ENCODE data around the gene MAML3.

Gene MAML3

DNA sequence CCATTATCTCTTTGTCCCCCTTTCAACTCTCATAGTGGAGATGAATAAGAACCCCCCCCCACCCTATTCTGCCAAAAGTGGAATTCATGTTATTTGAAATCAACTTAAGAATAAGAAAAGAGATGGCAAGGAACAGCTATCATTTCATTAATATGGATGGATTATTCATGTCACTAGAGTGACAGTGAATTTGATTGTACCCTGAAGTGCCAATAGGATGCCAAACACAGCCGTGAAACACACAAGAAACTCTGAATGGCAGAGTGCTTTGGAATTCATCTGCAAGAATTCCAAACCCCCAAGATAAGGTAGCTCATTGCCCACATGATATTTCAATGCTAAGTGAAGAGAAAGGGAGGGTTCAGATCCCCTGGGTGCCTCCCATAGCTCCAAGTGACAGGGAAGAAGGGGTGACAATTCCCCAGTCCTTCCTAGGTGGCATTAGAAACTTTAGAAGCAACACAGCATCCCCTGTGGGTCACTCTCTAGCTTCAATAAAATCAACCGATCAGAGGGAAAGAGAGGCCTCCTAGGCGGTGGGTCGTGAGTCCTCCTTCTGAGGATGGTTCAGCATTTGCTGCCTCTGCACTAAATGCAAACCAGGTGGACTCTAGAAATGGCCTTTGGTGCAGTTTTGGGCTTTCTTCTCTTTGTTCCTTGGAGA lies 404.0 kb downstream of the MAML3 start:
- TF ChIP-seq YY1 (IDR thresholded peaks at IDR 0.05; ENCODE audit: low read depth) (no peak), TCF12 (IDR thresholded peaks at IDR 0.05; ENCODE audit: low read depth) (no peak), FOXM1 (IDR thresholded peaks at IDR 0.05; ENCODE audit: borderline replicate concordance, low read depth) (no peak), EGR1 (IDR thresholded peaks at IDR 0.05) (no peak), CEBPB (IDR thresholded peaks at IDR 0.05) (no peak), TAF1 (IDR thresholded peaks at IDR 0.05; ENCODE audit: low read depth) (no peak), RAD21 (IDR thresholded peaks at IDR 0.05; ENCODE audit: low read depth) (no peak), TEAD4 (IDR thresholded peaks at IDR 0.05) (no peak), CREB1 (IDR thresholded peaks at IDR 0.05; ENCODE audit: low read depth) (no peak), NFIC (IDR thresholded peaks at IDR 0.05) (no peak), ZBTB7A (IDR thresholded peaks at IDR 0.05; ENCODE audit: low read depth) (no peak), EP300 (IDR thresholded peaks at IDR 0.05; ENCODE audit: borderline replicate concordance) (no peak)
- TF ChIP-seq, protein P1, sequence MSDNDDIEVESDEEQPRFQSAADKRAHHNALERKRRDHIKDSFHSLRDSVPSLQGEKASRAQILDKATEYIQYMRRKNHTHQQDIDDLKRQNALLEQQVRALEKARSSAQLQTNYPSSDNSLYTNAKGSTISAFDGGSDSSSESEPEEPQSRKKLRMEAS (IDR thresholded peaks at IDR 0.05) = no peak
- TF ChIP-seq, protein P2, sequence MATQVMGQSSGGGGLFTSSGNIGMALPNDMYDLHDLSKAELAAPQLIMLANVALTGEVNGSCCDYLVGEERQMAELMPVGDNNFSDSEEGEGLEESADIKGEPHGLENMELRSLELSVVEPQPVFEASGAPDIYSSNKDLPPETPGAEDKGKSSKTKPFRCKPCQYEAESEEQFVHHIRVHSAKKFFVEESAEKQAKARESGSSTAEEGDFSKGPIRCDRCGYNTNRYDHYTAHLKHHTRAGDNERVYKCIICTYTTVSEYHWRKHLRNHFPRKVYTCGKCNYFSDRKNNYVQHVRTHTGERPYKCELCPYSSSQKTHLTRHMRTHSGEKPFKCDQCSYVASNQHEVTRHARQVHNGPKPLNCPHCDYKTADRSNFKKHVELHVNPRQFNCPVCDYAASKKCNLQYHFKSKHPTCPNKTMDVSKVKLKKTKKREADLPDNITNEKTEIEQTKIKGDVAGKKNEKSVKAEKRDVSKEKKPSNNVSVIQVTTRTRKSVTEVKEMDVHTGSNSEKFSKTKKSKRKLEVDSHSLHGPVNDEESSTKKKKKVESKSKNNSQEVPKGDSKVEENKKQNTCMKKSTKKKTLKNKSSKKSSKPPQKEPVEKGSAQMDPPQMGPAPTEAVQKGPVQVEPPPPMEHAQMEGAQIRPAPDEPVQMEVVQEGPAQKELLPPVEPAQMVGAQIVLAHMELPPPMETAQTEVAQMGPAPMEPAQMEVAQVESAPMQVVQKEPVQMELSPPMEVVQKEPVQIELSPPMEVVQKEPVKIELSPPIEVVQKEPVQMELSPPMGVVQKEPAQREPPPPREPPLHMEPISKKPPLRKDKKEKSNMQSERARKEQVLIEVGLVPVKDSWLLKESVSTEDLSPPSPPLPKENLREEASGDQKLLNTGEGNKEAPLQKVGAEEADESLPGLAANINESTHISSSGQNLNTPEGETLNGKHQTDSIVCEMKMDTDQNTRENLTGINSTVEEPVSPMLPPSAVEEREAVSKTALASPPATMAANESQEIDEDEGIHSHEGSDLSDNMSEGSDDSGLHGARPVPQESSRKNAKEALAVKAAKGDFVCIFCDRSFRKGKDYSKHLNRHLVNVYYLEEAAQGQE (IDR thresholded peaks at IDR 0.05; ENCODE audit: low read depth) = no peak
- TF ChIP-seq, protein P3, sequence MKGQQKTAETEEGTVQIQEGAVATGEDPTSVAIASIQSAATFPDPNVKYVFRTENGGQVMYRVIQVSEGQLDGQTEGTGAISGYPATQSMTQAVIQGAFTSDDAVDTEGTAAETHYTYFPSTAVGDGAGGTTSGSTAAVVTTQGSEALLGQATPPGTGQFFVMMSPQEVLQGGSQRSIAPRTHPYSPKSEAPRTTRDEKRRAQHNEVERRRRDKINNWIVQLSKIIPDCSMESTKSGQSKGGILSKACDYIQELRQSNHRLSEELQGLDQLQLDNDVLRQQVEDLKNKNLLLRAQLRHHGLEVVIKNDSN (IDR thresholded peaks at IDR 0.05) = no peak

DNA sequence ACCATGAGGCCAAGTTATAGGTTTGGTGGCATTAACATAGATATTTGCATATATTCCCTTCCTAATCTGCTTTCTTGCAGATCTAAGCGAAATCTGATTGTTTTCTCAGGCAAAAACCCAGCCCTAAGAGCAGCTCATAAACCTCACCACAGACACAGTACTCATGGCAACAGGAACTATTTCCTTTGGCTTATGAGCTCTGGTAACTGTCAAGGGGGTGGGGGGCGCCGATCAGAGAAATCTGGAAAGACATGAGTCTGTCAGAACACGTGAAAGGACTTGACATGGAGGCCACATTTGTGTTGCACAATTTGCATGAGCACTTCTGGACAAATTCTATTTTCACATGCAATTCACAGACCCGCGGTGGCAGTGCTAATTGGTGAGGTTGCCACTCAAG lies 404.6 kb downstream of the MAML3 start:
- TF ChIP-seq EGR1 (IDR thresholded peaks at IDR 0.05) = no peak
- no peak for TF ChIP-seq FOXM1 (IDR thresholded peaks at IDR 0.05; ENCODE audit: borderline replicate concordance, low read depth)
- TF ChIP-seq, protein P2 (IDR thresholded peaks at IDR 0.05; ENCODE audit: low read depth) = no peak
- TF ChIP-seq CEBPB (IDR thresholded peaks at IDR 0.05) = no peak
- no peak for TF ChIP-seq ZBTB7A (IDR thresholded peaks at IDR 0.05; ENCODE audit: low read depth)
- TF ChIP-seq YY1 (IDR thresholded peaks at IDR 0.05; ENCODE audit: low read depth) = no peak
- no peak for TF ChIP-seq EP300 (IDR thresholded peaks at IDR 0.05; ENCODE audit: borderline replicate concordance)
- no peak for TF ChIP-seq NFIC (IDR thresholded peaks at IDR 0.05)
- TF ChIP-seq, protein P1 (IDR thresholded peaks at IDR 0.05) = no peak
- no peak for TF ChIP-seq TCF12 (IDR thresholded peaks at IDR 0.05; ENCODE audit: low read depth)

DNA sequence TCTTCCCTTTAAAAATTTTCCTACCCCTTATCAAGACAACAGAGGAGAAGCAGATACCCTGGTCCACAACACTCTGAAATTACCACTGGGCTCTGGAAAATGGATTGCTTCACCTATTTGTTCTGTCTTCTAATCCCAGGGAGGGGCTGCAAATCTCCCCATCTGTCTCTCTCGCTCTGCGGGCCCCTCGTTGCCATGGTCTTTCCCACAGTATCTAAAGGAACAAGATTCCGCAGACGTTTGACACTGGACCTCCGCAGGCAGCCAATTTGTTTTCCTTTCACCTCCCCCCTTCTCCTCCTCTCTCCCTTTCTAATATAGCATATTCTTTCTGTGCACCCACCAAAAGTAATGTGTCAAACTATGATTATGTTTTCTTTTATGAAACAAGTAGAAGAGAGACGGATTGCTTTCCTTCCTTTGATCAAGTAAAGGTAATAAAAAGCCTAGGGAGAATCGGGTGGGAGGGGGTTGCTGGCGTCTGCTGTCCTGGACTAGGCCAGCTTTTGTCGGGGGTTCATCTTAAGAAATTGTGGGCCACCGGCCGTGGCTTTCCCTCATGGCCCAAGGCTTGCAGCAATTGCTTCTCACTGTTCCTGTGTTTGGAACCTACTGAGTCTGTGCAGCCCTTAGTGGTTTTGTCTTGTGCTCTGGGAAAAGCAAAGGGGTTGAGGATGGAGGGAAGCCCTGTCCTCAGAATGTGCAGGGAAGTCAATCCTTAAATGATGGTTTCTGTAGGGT lies 407.4 kb downstream of the MAML3 start:
- TF ChIP-seq, protein P3 (IDR thresholded peaks at IDR 0.05) = no peak
- no peak for TF ChIP-seq TAF1 (IDR thresholded peaks at IDR 0.05; ENCODE audit: low read depth)
- no peak for TF ChIP-seq EP300 (IDR thresholded peaks at IDR 0.05; ENCODE audit: borderline replicate concordance)
- no peak for TF ChIP-seq EGR1 (IDR thresholded peaks at IDR 0.05)
- TF ChIP-seq YY1 (IDR thresholded peaks at IDR 0.05; ENCODE audit: low read depth) = no peak
- TF ChIP-seq TEAD4 (IDR thresholded peaks at IDR 0.05) = no peak
- no peak for TF ChIP-seq CEBPB (IDR thresholded peaks at IDR 0.05)
- TF ChIP-seq TCF12 (IDR thresholded peaks at IDR 0.05; ENCODE audit: low read depth) = no peak
- no peak for TF ChIP-seq NFIC (IDR thresholded peaks at IDR 0.05)
- TF ChIP-seq, protein P2 (IDR thresholded peaks at IDR 0.05; ENCODE audit: low read depth) = no peak
- TF ChIP-seq, protein P1 (IDR thresholded peaks at IDR 0.05) = no peak
- TF ChIP-seq FOXM1 (IDR thresholded peaks at IDR 0.05; ENCODE audit: borderline replicate concordance, low read depth) = no peak
- no peak for TF ChIP-seq ZBTB7A (IDR thresholded peaks at IDR 0.05; ENCODE audit: low read depth)
- no peak for TF ChIP-seq CREB1 (IDR thresholded peaks at IDR 0.05; ENCODE audit: low read depth)
- TF ChIP-seq RAD21 (IDR thresholded peaks at IDR 0.05; ENCODE audit: low read depth) = no peak

Data from Ishikawa (cell line).